MM.1S (cell line): ENCODE measurements around the gene JAK2.

Experiments
- DNase-seq: peaks from one replicate; pipeline ENCODE4 v3.0.0-alpha.2; 2015
- H2AFZ ChIP-seq: fragments of 300-600 bp; sonication (generic); 2 replicates; pipeline ENCODE4 v1.6.0; 2016; ENCODE audit warnings: antibody characterized with exemption, low read length
- H3F3A ChIP-seq: fragments of 300-600 bp; sonication (generic); 2 replicates; pipeline ENCODE4 v1.6.1; 2016; ENCODE audit warnings: mild to moderate bottlenecking, antibody characterized with exemption, low read length, moderate library complexity, mixed read lengths; ENCODE audit not compliant: insufficient read depth
- H3K27ac ChIP-seq: fragments of 300-600 bp; sonication (generic); 2 replicates; pipeline ENCODE4 v1.5.1; 2016; ENCODE audit warnings: mild to moderate bottlenecking, low read length
- H3K27me3 ChIP-seq: fragments of 300-600 bp; sonication (generic); replicated peaks from 2 replicates; pipeline ENCODE4 v1.6.0; 2016; ENCODE audit warnings: low read length; ENCODE audit not compliant: insufficient read depth
- H3K36me3 ChIP-seq: fragments of 300-600 bp; sonication (generic); replicated peaks from 2 replicates; pipeline ENCODE4 v1.6.1; 2016; ENCODE audit warnings: mild to moderate bottlenecking, low read length, mixed read lengths; ENCODE audit not compliant: insufficient read depth
- H3K4me1 ChIP-seq: fragments of 300-600 bp; sonication (generic); 2 replicates; pipeline ENCODE4 v1.6.1; 2016; ENCODE audit warnings: low read length, mixed read lengths
- H3K4me2 ChIP-seq: fragments of 300-600 bp; sonication (generic); 2 replicates; pipeline ENCODE4 v1.6.0; 2016; ENCODE audit warnings: low read depth, low read length
- H3K4me3 ChIP-seq: fragments of 300-600 bp; sonication (generic); 2 replicates; pipeline ENCODE4 v1.5.1; 2016; ENCODE audit warnings: low read length, mixed read lengths
- H3K79me2 ChIP-seq: fragments of 300-600 bp; sonication (generic); 2 replicates; pipeline ENCODE4 v1.6.1; 2016; ENCODE audit warnings: mixed run types, low read length, mixed read lengths
- H3K9ac ChIP-seq: fragments of 300-600 bp; sonication (generic); 2 replicates; pipeline ENCODE4 v1.6.1; 2016; ENCODE audit warnings: low read length, mixed read lengths
- H3K9me2 ChIP-seq: fragments of 300-600 bp; sonication (generic); replicated peaks from 2 replicates; pipeline ENCODE4 v1.6.1; 2016; ENCODE audit warnings: mild to moderate bottlenecking, low read length, mixed read lengths; ENCODE audit not compliant: insufficient read depth
- H3K9me3 ChIP-seq: fragments of 300-600 bp; sonication (generic); replicated peaks from 2 replicates; pipeline ENCODE4 v1.6.1; 2016; ENCODE audit warnings: mild to moderate bottlenecking, low read length, mixed read lengths; ENCODE audit not compliant: insufficient read depth
- H4K20me1 ChIP-seq: fragments of 300-600 bp; sonication (generic); 2 replicates; pipeline ENCODE4 v1.6.1; 2016; ENCODE audit warnings: mild to moderate bottlenecking, low read length, moderate library complexity, mixed read lengths; ENCODE audit not compliant: insufficient read depth
- CTCF ChIP-seq: fragments of 300-600 bp; sonication (generic); IDR thresholded peaks from 2 replicates; pipeline ENCODE4 v1.5.1; 2016; ENCODE audit warnings: antibody characterized with exemption, low read length, mixed read lengths
- EZH2 ChIP-seq: fragments of 300-600 bp; sonication (generic); optimal IDR thresholded peaks from 2 replicates; pipeline ENCODE3; 2017; ENCODE audit warnings: low read depth, mild to moderate bottlenecking, antibody characterized with exemption, low read length, mixed read lengths
- EZH2phosphoT487 ChIP-seq: fragments of 300-600 bp; sonication (generic); IDR thresholded peaks from 2 replicates; pipeline ENCODE4 v1.6.1; 2018; ENCODE audit warnings: antibody characterized with exemption, low read length

The JAK2 gene

DNA sequence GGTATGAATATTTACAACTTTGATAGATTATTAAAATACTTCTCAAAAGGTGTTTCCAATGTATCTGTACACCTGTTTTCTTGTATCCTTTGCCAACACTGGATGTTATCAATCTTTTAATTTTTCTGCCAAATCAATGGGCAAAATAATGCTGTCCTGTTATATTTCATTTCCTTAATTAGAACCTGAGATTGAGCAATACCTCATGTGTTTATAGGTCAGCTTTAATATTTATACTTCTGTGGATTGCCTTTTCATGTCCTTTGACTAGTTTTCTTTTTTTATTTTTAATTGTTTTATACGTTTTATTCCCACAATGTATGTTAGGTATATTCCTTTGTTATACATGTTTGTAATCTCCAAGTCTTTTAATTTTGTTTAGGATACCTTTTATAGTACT is 77.6 kb downstream of the JAK2 start:
- no peaks in the 10 kb centered on the region for H3F3A ChIP-seq
- TF ChIP-seq EZH2phosphoT487 (no peak), EZH2 (no peak), CTCF (no peak)
- H3K4me2 ChIP-seq, result no peak overlapping the region
- no peak overlapping the region for H2AFZ ChIP-seq
- DNase-seq, result no peak
- no peaks in the 10 kb centered on the region for H3K27me3 ChIP-seq
- H3K36me3 ChIP-seq, result no peaks in the 10 kb centered on the region
- H4K20me1 ChIP-seq, result no peaks in the 10 kb centered on the region
- no peak overlapping the region for H3K4me3 ChIP-seq
- H3K27ac ChIP-seq, result no peak overlapping the region
- H3K79me2 ChIP-seq, result no peaks in the 10 kb centered on the region
- no peaks in the 10 kb centered on the region for H3K9me3 ChIP-seq
- H3K4me1 ChIP-seq, result no peaks in the 10 kb centered on the region
- no peak overlapping the region for H3K9ac ChIP-seq
- no peaks in the 10 kb centered on the region for H3K9me2 ChIP-seq

GRCh38 chr9:5072871-5073270 is 87.8 kb downstream of the JAK2 start:
- Histone ChIP-seq H3K4me2 (no peak overlapping the region), H4K20me1 (no peaks in the 10 kb centered on the region), H3K27me3 (no peaks in the 10 kb centered on the region), H3K4me3 (no peak overlapping the region), H3K36me3 (no peaks in the 10 kb centered on the region), H3K27ac (no peak overlapping the region), H3K9me2 (no peaks in the 10 kb centered on the region), H3K4me1 (peaks cover 17% of the 10 kb centered on the region), H3K9ac (no peak overlapping the region), H2AFZ (no peak overlapping the region), H3K9me3 (no peaks in the 10 kb centered on the region), H3F3A (no peaks in the 10 kb centered on the region), H3K79me2 (no peaks in the 10 kb centered on the region)
- TF ChIP-seq CTCF (no peak), EZH2phosphoT487 (no peak), EZH2 (no peak)
- no peak for DNase-seq

DNA sequence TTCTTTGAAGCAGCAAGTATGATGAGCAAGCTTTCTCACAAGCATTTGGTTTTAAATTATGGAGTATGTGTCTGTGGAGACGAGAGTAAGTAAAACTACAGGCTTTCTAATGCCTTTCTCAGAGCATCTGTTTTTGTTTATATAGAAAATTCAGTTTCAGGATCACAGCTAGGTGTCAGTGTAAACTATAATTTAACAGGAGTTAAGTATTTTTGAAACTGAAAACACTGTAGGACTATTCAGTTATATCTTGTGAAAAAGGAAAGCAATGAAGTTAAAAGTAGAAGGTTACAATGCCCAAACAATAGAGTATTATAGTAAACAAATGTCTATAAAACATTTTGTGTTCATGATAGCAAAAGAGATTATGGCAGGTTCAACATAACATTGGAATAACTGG is 88.6 kb downstream of the JAK2 start:
- no peaks in the 10 kb centered on the region for H3K79me2 ChIP-seq
- 0 out of 2 replicates have a peak overlapping the region, but pooled peaks have one; percentile 6 for H3K4me2 ChIP-seq
- H3F3A ChIP-seq, result no peaks in the 10 kb centered on the region
- no peaks in the 10 kb centered on the region for H3K27me3 ChIP-seq
- no peak overlapping the region for H3K27ac ChIP-seq
- no peaks in the 10 kb centered on the region for H3K9me2 ChIP-seq
- H3K36me3 ChIP-seq, result no peaks in the 10 kb centered on the region
- peaks cover 17% of the 10 kb centered on the region for H3K4me1 ChIP-seq
- no peaks in the 10 kb centered on the region for H3K9me3 ChIP-seq
- no peak overlapping the region for H3K9ac ChIP-seq
- no peak overlapping the region for H3K4me3 ChIP-seq
- TF ChIP-seq EZH2phosphoT487 (no peak), CTCF (peak; percentile 42)
- H2AFZ ChIP-seq, result no peak overlapping the region
- DNase-seq, result peak; percentile 53
- no peaks in the 10 kb centered on the region for H4K20me1 ChIP-seq
